H7 (cell line): Measurements from ENCODE around the gene CD300LG. TPM values are rescaled to one million over a fixed set of nuclear protein-coding genes. Genes with fewer than 3 reads are reported as not detected.

Experiments
- DNase-seq: peaks from one replicate; pipeline ENCODE4 v3.0.0; 2012
- H3K27me3 ChIP-seq: 2 replicates; pipeline ENCODE4 v1.6.0; 2011; ENCODE audit warnings: mild to moderate bottlenecking, low read length; ENCODE audit not compliant: control insufficient read depth, insufficient read depth
- H3K36me3 ChIP-seq: replicated peaks from 2 replicates; pipeline ENCODE4 v1.5.1; 2011; ENCODE audit warnings: low read length; ENCODE audit not compliant: control insufficient read depth, insufficient read depth
- H3K4me3 ChIP-seq: 2 replicates; pipeline ENCODE4 v1.5.1; 2011; ENCODE audit warnings: low read depth, mild to moderate bottlenecking, control low read depth, low read length, moderate library complexity; ENCODE audit not compliant: insufficient read depth
- total RNA-seq: library from RNA; depleted of rRNA; stranded (reverse); fragments of >200 nt; shearing (Covaris generic); gene quantifications from 2 replicates; pipeline ENCODE4 v1.2.3, GENCODE V29; 2014

The CD300LG gene
- total RNA-seq, 1 experiment from 2014 or later: not detected

- DNase-seq: no peak
- Histone ChIP-seq H3K4me3 (no peak overlapping the region), H3K36me3 (peaks cover 1% of the 10 kb centered on the region; the same call in 1 of the 2 replicates), H3K27me3 (no peaks in the 10 kb centered on the region)
Measured at GRCh38 chr17:43816336-43817320, 30.3 kb upstream of the CD300LG start.

DNA sequence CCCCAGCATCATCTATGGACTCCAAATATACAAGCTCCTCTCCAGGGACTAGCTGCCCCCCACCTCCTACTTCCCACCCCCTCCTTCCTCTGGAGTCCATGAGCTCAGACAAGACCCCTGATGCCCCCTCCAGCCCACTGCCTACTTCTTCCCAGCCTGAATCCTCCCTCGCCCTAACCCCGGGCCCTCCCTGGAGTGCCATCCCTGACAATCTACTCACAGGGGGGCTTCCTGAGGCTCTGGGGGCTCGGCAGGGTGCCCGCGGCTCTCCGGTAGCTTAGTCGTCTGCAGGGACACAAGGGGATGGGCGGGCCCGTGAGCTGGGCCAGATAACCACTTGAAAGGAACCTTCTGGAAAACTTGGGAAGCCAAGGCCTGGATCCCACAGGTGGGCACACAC lies 29.1 kb upstream of the CD300LG start:
- Histone ChIP-seq H3K27me3 (no peaks in the 10 kb centered on the region), H3K4me3 (no peak overlapping the region), H3K36me3 (no peaks in the 10 kb centered on the region; the same call in 1 of the 2 replicates)
- no peak for DNase-seq

- no peak overlapping the region for H3K4me3 ChIP-seq
- no peaks in the 10 kb centered on the region for H3K27me3 ChIP-seq
- H3K36me3 ChIP-seq: no peaks in the 10 kb centered on the region; the same call in 1 of the 2 replicates
- no peak for DNase-seq
Measured at GRCh38 chr17:43818966-43819365, 28.0 kb upstream of the CD300LG start.

DNA sequence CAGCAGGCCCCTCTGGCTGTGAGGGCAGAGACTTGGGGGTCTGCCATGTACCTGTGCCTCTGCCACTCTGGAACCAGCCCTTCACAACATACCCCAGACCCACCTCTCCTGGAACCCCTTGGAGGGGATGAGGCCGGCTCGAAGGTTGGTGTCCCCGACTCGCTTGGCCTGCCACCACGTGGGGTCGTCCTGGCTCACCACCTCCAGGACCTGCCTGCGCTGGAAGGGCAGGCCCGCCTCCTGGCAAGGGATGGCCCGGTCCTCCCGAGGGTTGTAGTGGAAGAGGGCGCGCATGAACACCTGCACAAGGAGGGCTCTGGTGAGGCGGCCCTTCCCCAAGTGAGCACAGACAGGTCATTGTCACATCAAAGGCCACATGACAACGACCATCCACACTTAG lies 26.2 kb upstream of the CD300LG start:
- no peaks in the 10 kb centered on the region for H3K27me3 ChIP-seq
- DNase-seq: no peak
- H3K36me3 ChIP-seq: no peaks in the 10 kb centered on the region; the same call in 1 of the 2 replicates
- no peak overlapping the region for H3K4me3 ChIP-seq

GRCh38 chr17:43822570-43823190 lies 24.3 kb upstream of the CD300LG start:
- no peak for DNase-seq
- no peaks in the 10 kb centered on the region; the same call in 1 of the 2 replicates for H3K36me3 ChIP-seq
- no peak overlapping the region for H3K4me3 ChIP-seq
- no peaks in the 10 kb centered on the region for H3K27me3 ChIP-seq

GRCh38 chr17:43823350-43824084 lies 23.5 kb upstream of the CD300LG start:
- no peak overlapping the region for H3K4me3 ChIP-seq
- no peaks in the 10 kb centered on the region for H3K27me3 ChIP-seq
- no peaks in the 10 kb centered on the region; the same call in 1 of the 2 replicates for H3K36me3 ChIP-seq
- DNase-seq: no peak

GRCh38 chr17:43825567-43825966 lies 21.4 kb upstream of the CD300LG start:
- no peak overlapping the region for H3K4me3 ChIP-seq
- H3K36me3 ChIP-seq: no peaks in the 10 kb centered on the region; the same call in 1 of the 2 replicates
- DNase-seq: no peak
- no peaks in the 10 kb centered on the region for H3K27me3 ChIP-seq

DNA sequence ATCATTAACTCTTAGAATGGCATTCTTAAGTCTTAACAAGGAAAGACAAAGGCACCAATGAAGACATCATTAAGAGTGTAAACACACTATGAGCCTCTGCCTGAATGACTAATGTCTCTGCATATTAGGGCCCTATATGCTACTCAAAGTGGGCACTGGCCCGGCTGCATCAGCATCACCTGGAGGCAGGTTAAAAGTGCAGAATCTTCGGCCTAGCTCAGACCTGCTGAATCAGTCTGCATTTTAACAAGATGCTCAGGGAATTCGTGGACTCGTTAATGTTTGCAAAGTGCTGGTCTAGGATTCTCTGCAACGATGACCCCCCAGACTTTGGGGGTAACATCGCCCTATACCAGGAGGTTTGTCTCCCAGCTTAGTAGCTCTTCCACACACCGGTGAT lies 20.8 kb upstream of the CD300LG start:
- DNase-seq: no peak
- Histone ChIP-seq H3K27me3 (no peaks in the 10 kb centered on the region), H3K36me3 (no peaks in the 10 kb centered on the region; the same call in 1 of the 2 replicates), H3K4me3 (no peak overlapping the region)

- H3K27me3 ChIP-seq: no peaks in the 10 kb centered on the region; the same call in none of the 2 replicates
- no peaks in the 10 kb centered on the region; the same call in 1 of the 2 replicates for H3K36me3 ChIP-seq
- DNase-seq: no peak
- H3K4me3 ChIP-seq: no peak overlapping the region
Measured at GRCh38 chr17:43827596-43827995, 19.4 kb upstream of the CD300LG start.

GRCh38 chr17:43829738-43830137 lies 17.2 kb upstream of the CD300LG start:
- Histone ChIP-seq H3K4me3 (no peak overlapping the region), H3K27me3 (peaks cover 13% of the 10 kb centered on the region)
- no peak for DNase-seq

DNA sequence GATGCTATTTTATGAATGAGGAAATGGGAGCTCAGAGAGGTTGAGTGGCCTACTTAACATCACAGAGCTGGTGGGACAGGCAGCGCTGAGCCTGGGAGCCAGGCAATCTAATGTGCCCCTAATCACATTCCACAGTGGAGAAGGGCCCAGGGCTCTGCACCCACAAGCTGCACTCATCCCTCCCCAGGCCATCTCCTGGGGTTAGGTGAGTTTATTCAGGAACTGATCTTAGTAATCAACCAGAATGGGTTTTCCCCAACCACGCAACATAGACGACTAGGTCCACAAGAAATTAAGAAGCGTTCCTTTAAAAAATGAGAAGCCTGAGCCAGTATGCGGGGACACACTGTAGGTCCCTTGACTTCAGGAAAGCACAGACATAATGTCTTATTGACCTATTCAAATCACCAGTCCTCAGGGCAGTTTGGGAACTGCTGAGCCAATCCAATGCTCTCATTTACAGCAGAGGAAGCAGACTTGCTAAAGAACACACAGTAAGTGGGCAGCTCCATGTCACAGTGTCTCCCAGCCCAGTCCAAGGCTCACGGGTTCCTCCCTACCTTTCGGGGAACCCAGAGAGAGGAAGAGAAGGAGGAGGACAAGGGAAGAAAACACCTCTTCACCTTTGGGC lies 16.4 kb upstream of the CD300LG start:
- no peak for DNase-seq
- Histone ChIP-seq H3K4me3 (no peak overlapping the region), H3K27me3 (peaks cover 13% of the 10 kb centered on the region)

More at GRCh38 chr17:43829738-43830137, 17.2 kb upstream of the CD300LG start:
- H3K36me3 ChIP-seq: no peaks in the 10 kb centered on the region; the same call in 1 of the 2 replicates

DNA sequence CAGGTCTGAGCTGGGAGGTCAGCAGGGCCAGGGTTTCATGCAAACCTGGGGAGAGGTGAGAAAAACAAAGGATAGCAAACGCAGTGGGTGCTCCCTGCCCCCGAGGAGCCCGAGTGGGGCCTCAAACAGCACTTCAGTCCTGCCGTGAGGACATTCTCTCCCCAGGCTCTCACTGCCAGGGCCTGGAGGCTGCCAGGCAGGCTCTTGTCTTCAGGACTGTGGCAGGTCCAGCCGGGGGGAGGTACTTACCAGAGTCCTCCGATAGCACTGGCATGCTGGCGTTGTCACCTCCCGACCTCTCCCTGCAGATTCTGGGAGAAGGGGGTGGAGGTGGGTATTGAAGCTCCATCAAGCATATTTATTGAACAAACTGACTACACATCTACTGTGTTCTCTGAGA lies 15.3 kb upstream of the CD300LG start:
- Histone ChIP-seq H3K4me3 (no peak overlapping the region), H3K27me3 (peaks cover 13% of the 10 kb centered on the region), H3K36me3 (no peaks in the 10 kb centered on the region)
- DNase-seq: peak; percentile 65

More for the DNA sequence above, 16.4 kb upstream of the CD300LG start:
- no peaks in the 10 kb centered on the region for H3K36me3 ChIP-seq

- no peaks in the 10 kb centered on the region for H3K36me3 ChIP-seq
- H3K27me3 ChIP-seq: peaks cover 13% of the 10 kb centered on the region
- H3K4me3 ChIP-seq: peak overlapping the region; percentile 67
- DNase-seq: peak; percentile 88
Measured at GRCh38 chr17:43832168-43832975, 14.6 kb upstream of the CD300LG start.
